ENCODE results near the gene DNALI1.
A peak's percentile ranks its signal among the peaks of the same experiment; 100 is the strongest.

DNALI1 gene

GRCh38 chr1:37605061-37605650 is 48.4 kb downstream of the DNALI1 start:
- no peak for DNase-seq

- DNase-seq, result no peak
Observed at GRCh38 chr1:37605806-37606474, 49.2 kb downstream of the DNALI1 start.

GRCh38 chr1:37606481-37607263 is 49.9 kb downstream of the DNALI1 start:
- DNase-seq, result peak; percentile 10

GRCh38 chr1:37609002-37609401 is 52.3 kb downstream of the DNALI1 start:
- DNase-seq, result no peak

- DNase-seq, result no peak
Observed at GRCh38 chr1:37609994-37610393, 53.3 kb downstream of the DNALI1 start.

- DNase-seq, result no peak
Observed at GRCh38 chr1:37612186-37612585, 55.4 kb downstream of the DNALI1 start.

GRCh38 chr1:37614105-37614504 is 57.4 kb downstream of the DNALI1 start:
- no peak for DNase-seq

- no peak for DNase-seq
Observed at GRCh38 chr1:37616330-37616729, 59.6 kb downstream of the DNALI1 start.
